Measurements from ENCODE around the gene HVCN1.

DNA sequence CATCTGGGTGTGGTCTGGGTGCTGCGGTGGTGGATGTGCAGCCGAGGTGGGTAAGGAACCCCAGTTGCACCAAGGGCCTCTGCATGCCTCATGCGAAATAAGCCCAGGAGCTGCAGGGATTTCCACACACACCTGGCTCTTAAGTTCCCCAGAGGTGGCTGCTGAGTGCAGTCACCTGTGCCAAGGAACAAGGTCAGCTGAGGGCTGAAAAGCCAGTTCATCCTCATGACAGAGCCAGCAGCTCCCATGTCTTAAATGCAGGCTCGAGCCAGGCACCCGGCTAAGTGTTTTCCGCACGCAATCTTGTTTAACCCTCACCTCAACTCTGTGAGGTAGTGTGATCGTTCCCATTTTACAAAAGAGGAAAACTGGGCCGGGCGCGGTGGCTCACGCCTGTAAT, 9.7 kb downstream of the HVCN1 start:
- TF ChIP-seq HDAC2 (CRISPR knock-in tag; IDR thresholded peaks at IDR 0.05) (no peak), ZNF24 (IDR thresholded peaks at IDR 0.05) (no peak), SP1 (IDR thresholded peaks at IDR 0.05) (no peak), SP1 (CRISPR knock-in tag; IDR thresholded peaks at IDR 0.05) (no peak)
